ENCODE measurements around the gene MMP25.

MMP25 gene

GRCh38 chr16:3089717-3090592, 43.6 kb downstream of the MMP25 start:
- Histone ChIP-seq H3K9ac (ENCODE audit: insufficient read length, low read depth) (no peak overlapping the region), H3K36me3 (ENCODE audit: insufficient read depth, insufficient read length, low read length) (peaks cover 41% of the 10 kb centered on the region), H3K27me3 (ENCODE audit: insufficient read depth, insufficient read length) (no peaks in the 10 kb centered on the region), H3K9me3 (ENCODE audit: insufficient read depth, low read length) (no peaks in the 10 kb centered on the region), H3K4me3 (ENCODE audit: insufficient read length, low read depth) (no peak overlapping the region), H3K4me1 (ENCODE audit: insufficient read depth, insufficient read length) (peaks cover 29% of the 10 kb centered on the region)
- TF ChIP-seq ZNF274 (IDR thresholded peaks at IDR 0.05; ENCODE audit: low read depth, low read length): no peak
- TF ChIP-seq SUZ12 (IDR thresholded peaks at IDR 0.05; ENCODE audit: extremely low read depth, insufficient read depth, insufficient read length): no peak
- no peak for TF ChIP-seq YY1 (IDR thresholded peaks at IDR 0.05; ENCODE audit: insufficient read depth, insufficient read length)
- no peak for DNase-seq (ENCODE audit: low read depth, low spot score)

- TF ChIP-seq ZNF274 (IDR thresholded peaks at IDR 0.05; ENCODE audit: low read depth, low read length): no peak
These were observed 45.2 kb downstream of the MMP25 start for GRCh38 chr16:3091551-3091950.

GRCh38 chr16:3092501-3092941, 46.2 kb downstream of the MMP25 start:
- no peaks in the 10 kb centered on the region for H3K27me3 ChIP-seq (ENCODE audit: insufficient read depth, insufficient read length)
- no peak overlapping the region for H3K9ac ChIP-seq (ENCODE audit: insufficient read length, low read depth)
- no peak for DNase-seq (ENCODE audit: low read depth, low spot score)
- no peak overlapping the region for H3K4me3 ChIP-seq (ENCODE audit: insufficient read length, low read depth)
- H3K36me3 ChIP-seq (ENCODE audit: insufficient read depth, insufficient read length, low read length): peaks cover 41% of the 10 kb centered on the region
- no peaks in the 10 kb centered on the region for H3K9me3 ChIP-seq (ENCODE audit: insufficient read depth, low read length)
- TF ChIP-seq SUZ12 (IDR thresholded peaks at IDR 0.05; ENCODE audit: extremely low read depth, insufficient read depth, insufficient read length): no peak
- TF ChIP-seq YY1 (IDR thresholded peaks at IDR 0.05; ENCODE audit: insufficient read depth, insufficient read length): no peak
- TF ChIP-seq ZNF274 (IDR thresholded peaks at IDR 0.05; ENCODE audit: low read depth, low read length): no peak
- H3K4me1 ChIP-seq (ENCODE audit: insufficient read depth, insufficient read length): peaks cover 30% of the 10 kb centered on the region

More at GRCh38 chr16:3091551-3091950, 45.2 kb downstream of the MMP25 start:
- DNase-seq (ENCODE audit: low read depth, low spot score): no peak
- Histone ChIP-seq H3K27me3 (ENCODE audit: insufficient read depth, insufficient read length) (no peaks in the 10 kb centered on the region), H3K9ac (ENCODE audit: insufficient read length, low read depth) (peak overlapping the region; percentile 6), H3K4me3 (ENCODE audit: insufficient read length, low read depth) (no peak overlapping the region), H3K36me3 (ENCODE audit: insufficient read depth, insufficient read length, low read length) (peaks cover 41% of the 10 kb centered on the region), H3K4me1 (ENCODE audit: insufficient read depth, insufficient read length) (peaks cover 36% of the 10 kb centered on the region), H3K9me3 (ENCODE audit: insufficient read depth, low read length) (no peaks in the 10 kb centered on the region)

GRCh38 chr16:3094289-3095027, 48.1 kb downstream of the MMP25 start:
- H3K36me3 ChIP-seq (ENCODE audit: insufficient read depth, insufficient read length, low read length): peaks cover 27% of the 10 kb centered on the region
- TF ChIP-seq SUZ12 (IDR thresholded peaks at IDR 0.05; ENCODE audit: extremely low read depth, insufficient read depth, insufficient read length): no peak
- no peak for TF ChIP-seq ZNF274 (IDR thresholded peaks at IDR 0.05; ENCODE audit: low read depth, low read length)
- TF ChIP-seq YY1 (IDR thresholded peaks at IDR 0.05; ENCODE audit: insufficient read depth, insufficient read length): no peak
- H3K27me3 ChIP-seq (ENCODE audit: insufficient read depth, insufficient read length): no peaks in the 10 kb centered on the region
- no peak overlapping the region for H3K9ac ChIP-seq (ENCODE audit: insufficient read length, low read depth)
- no peak for DNase-seq (ENCODE audit: low read depth, low spot score)
- H3K4me3 ChIP-seq (ENCODE audit: insufficient read length, low read depth): no peak overlapping the region
- peaks cover 15% of the 10 kb centered on the region for H3K4me1 ChIP-seq (ENCODE audit: insufficient read depth, insufficient read length)
- no peaks in the 10 kb centered on the region for H3K9me3 ChIP-seq (ENCODE audit: insufficient read depth, low read length)

- H3K9ac ChIP-seq (ENCODE audit: insufficient read length, low read depth): no peak overlapping the region
- H3K36me3 ChIP-seq (ENCODE audit: insufficient read depth, insufficient read length, low read length): peaks cover 18% of the 10 kb centered on the region
- H3K27me3 ChIP-seq (ENCODE audit: insufficient read depth, insufficient read length): no peaks in the 10 kb centered on the region
- no peak for DNase-seq (ENCODE audit: low read depth, low spot score)
- peaks cover 18% of the 10 kb centered on the region for H3K4me1 ChIP-seq (ENCODE audit: insufficient read depth, insufficient read length)
- H3K4me3 ChIP-seq (ENCODE audit: insufficient read length, low read depth): no peak overlapping the region
- no peaks in the 10 kb centered on the region for H3K9me3 ChIP-seq (ENCODE audit: insufficient read depth, low read length)
- TF ChIP-seq YY1 (IDR thresholded peaks at IDR 0.05; ENCODE audit: insufficient read depth, insufficient read length) (no peak), ZNF274 (IDR thresholded peaks at IDR 0.05; ENCODE audit: low read depth, low read length) (no peak), SUZ12 (IDR thresholded peaks at IDR 0.05; ENCODE audit: extremely low read depth, insufficient read depth, insufficient read length) (no peak)
These were observed 49.5 kb downstream of the MMP25 start for GRCh38 chr16:3095869-3096268.

GRCh38 chr16:3096362-3096761, 50.0 kb downstream of the MMP25 start:
- Histone ChIP-seq H3K4me1 (ENCODE audit: insufficient read depth, insufficient read length) (peaks cover 22% of the 10 kb centered on the region), H3K9ac (ENCODE audit: insufficient read length, low read depth) (no peak overlapping the region), H3K9me3 (ENCODE audit: insufficient read depth, low read length) (no peaks in the 10 kb centered on the region), H3K4me3 (ENCODE audit: insufficient read length, low read depth) (no peak overlapping the region), H3K36me3 (ENCODE audit: insufficient read depth, insufficient read length, low read length) (peaks cover 14% of the 10 kb centered on the region), H3K27me3 (ENCODE audit: insufficient read depth, insufficient read length) (no peaks in the 10 kb centered on the region)
- DNase-seq (ENCODE audit: low read depth, low spot score): no peak
- no peak for TF ChIP-seq ZNF274 (IDR thresholded peaks at IDR 0.05; ENCODE audit: low read depth, low read length)
- no peak for TF ChIP-seq YY1 (IDR thresholded peaks at IDR 0.05; ENCODE audit: insufficient read depth, insufficient read length)
- TF ChIP-seq SUZ12 (IDR thresholded peaks at IDR 0.05; ENCODE audit: extremely low read depth, insufficient read depth, insufficient read length): no peak

- peak overlapping the region; percentile 42 for H3K9ac ChIP-seq (ENCODE audit: insufficient read length, low read depth)
- TF ChIP-seq ZNF274 (IDR thresholded peaks at IDR 0.05; ENCODE audit: low read depth, low read length): no peak
- no peak for TF ChIP-seq YY1 (IDR thresholded peaks at IDR 0.05; ENCODE audit: insufficient read depth, insufficient read length)
- no peak for TF ChIP-seq SUZ12 (IDR thresholded peaks at IDR 0.05; ENCODE audit: extremely low read depth, insufficient read depth, insufficient read length)
- H3K4me3 ChIP-seq (ENCODE audit: insufficient read length, low read depth): peak overlapping the region; percentile 12
- peaks cover 22% of the 10 kb centered on the region for H3K4me1 ChIP-seq (ENCODE audit: insufficient read depth, insufficient read length)
- H3K27me3 ChIP-seq (ENCODE audit: insufficient read depth, insufficient read length): no peaks in the 10 kb centered on the region
- no peak for DNase-seq (ENCODE audit: low read depth, low spot score)
- H3K9me3 ChIP-seq (ENCODE audit: insufficient read depth, low read length): no peaks in the 10 kb centered on the region
- peaks cover 7% of the 10 kb centered on the region for H3K36me3 ChIP-seq (ENCODE audit: insufficient read depth, insufficient read length, low read length)
These were observed 50.9 kb downstream of the MMP25 start for GRCh38 chr16:3097266-3097665.
